Fibroblast of the aortic adventitia (primary cell): ENCODE data around the gene C1RL. TPM values are rescaled to one million over a fixed set of nuclear protein-coding genes. Genes with fewer than 3 reads are reported as not detected.
"Not testable (repeated sequence)": the region's sequence is repeated elsewhere in the genome, so short reads cannot be mapped to it uniquely, and the experiment has no call there.

ENCODE experiments used
- DNase-seq: peaks from one replicate; pipeline ENCODE4 v3.0.0-alpha.2; 2010; ENCODE audit warnings: low read depth
- H3K4me3 ChIP-seq: 2 replicates; pipeline ENCODE4 v1.5.1; 2011; ENCODE audit warnings: low read depth, mild to moderate bottlenecking, control low read depth, low read length, moderate library complexity
- total RNA-seq: library from RNA; depleted of rRNA; stranded (reverse); fragments of >200 nt; gene quantifications from 2 replicates; pipeline ENCODE4 v1.2.3, GENCODE V29; 2012; ENCODE audit warnings: low replicate concordance
- TF ChIP-seq, protein P1 (sequence below): IDR thresholded peaks from 2 replicates; pipeline ENCODE4 v1.5.1; 2011; ENCODE audit warnings: mild to moderate bottlenecking, low read length, control low read depth, inconsistent platforms; ENCODE audit not compliant: insufficient read depth

C1RL gene
- total RNA-seq, 1 donor = 50.6 TPM

DNA sequence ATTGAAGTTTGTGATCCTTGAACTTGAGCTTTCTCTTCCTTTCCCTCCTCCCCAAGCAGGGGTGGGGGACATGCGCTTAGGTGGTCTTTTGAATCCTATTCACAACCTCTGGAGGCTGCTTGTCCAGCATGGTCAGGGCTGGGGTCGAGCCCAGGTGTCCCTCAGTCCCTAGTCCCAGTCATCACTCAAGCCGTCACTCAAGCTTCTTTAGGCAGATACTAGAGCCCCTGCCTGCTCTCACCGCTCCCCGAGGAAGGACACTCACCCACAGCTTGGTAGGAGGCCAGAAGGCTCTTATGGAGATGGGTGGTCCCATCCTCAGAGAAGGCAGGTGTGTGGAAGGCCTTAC, 532 bp upstream of the C1RL start:
- TF ChIP-seq, protein P1, sequence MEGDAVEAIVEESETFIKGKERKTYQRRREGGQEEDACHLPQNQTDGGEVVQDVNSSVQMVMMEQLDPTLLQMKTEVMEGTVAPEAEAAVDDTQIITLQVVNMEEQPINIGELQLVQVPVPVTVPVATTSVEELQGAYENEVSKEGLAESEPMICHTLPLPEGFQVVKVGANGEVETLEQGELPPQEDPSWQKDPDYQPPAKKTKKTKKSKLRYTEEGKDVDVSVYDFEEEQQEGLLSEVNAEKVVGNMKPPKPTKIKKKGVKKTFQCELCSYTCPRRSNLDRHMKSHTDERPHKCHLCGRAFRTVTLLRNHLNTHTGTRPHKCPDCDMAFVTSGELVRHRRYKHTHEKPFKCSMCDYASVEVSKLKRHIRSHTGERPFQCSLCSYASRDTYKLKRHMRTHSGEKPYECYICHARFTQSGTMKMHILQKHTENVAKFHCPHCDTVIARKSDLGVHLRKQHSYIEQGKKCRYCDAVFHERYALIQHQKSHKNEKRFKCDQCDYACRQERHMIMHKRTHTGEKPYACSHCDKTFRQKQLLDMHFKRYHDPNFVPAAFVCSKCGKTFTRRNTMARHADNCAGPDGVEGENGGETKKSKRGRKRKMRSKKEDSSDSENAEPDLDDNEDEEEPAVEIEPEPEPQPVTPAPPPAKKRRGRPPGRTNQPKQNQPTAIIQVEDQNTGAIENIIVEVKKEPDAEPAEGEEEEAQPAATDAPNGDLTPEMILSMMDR = no peak
- peak overlapping the region; percentile 85 for H3K4me3 ChIP-seq
- DNase-seq = no peak

- peak; percentile 68 for DNase-seq
- peak overlapping the region; percentile 85 for H3K4me3 ChIP-seq
- TF ChIP-seq, protein P1 = no peak
Observed at GRCh38 chr12:7108003-7108795, 815 bp downstream of the C1RL start.

- no peak for DNase-seq
- peak overlapping the region; percentile 85 for H3K4me3 ChIP-seq
- TF ChIP-seq, protein P1 = no peak
Observed at GRCh38 chr12:7107636-7108002, 1.4 kb downstream of the C1RL start.

GRCh38 chr12:7107181-7107580, 1.8 kb downstream of the C1RL start:
- H3K4me3 ChIP-seq = peak overlapping the region; percentile 23
- not testable (repeated sequence) for DNase-seq

- TF ChIP-seq, protein P1 = no peak
- H3K4me3 ChIP-seq = no peak overlapping the region
- DNase-seq = no peak
Observed at GRCh38 chr12:7106082-7106481, 2.9 kb downstream of the C1RL start.

- H3K4me3 ChIP-seq = no peak overlapping the region
- TF ChIP-seq, protein P1 = no peak
- DNase-seq = no peak
Observed at GRCh38 chr12:7103837-7104584, 5.0 kb downstream of the C1RL start.

DNA sequence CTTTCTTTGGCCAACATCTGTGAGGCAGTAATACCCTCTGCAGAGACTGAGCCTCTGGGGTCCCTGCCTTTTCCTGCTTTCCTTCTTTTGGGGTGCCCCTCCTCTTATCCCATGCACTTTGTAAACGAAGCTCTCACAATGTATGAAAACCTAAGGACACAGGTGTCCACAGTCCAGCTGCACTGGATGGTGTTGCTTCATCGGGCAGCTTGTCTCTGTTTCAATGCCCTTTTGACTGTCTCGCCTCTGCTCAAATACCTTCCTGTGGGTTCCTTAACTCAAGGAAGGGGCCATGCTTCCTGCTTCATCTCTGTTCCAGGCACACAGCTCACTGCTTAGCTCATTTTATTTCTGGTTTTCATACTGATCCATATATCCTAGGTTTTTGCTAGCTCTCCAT, 6.4 kb downstream of the C1RL start:
- no peak overlapping the region for H3K4me3 ChIP-seq
- TF ChIP-seq, protein P1 = no peak

More for the DNA sequence above, 6.4 kb downstream of the C1RL start:
- no peak for DNase-seq
